Mucosa of descending colon (tissue), 3 donors: ENCODE data around the gene CDKL1. TPM values are rescaled to one million over a fixed set of nuclear protein-coding genes. Genes with fewer than 3 reads are reported as not detected.

Source experiments
- ATAC-seq: fragments of 200-7000 bp; cut with Tn5 transposase; one replicate; pipeline ENCODE4 v1.9.1; 2020; ENCODE audit warnings: mild to moderate bottlenecking, moderate library complexity
- DNase-seq, 3 donors: peaks; one replicate each; pipeline ENCODE4 v3.0.0-alpha.2; 2020
- H3K36me3 ChIP-seq: fragments of 200-600 bp; one replicate; pipeline ENCODE4 v1.8.0; 2021; ENCODE audit warnings: low read depth, mild to moderate bottlenecking
- H3K4me1 ChIP-seq: fragments of 200-600 bp; one replicate; pipeline ENCODE4 v1.8.0; 2021; ENCODE audit warnings: low read depth, mild to moderate bottlenecking
- H3K4me3 ChIP-seq: fragments of 200-600 bp; one replicate; pipeline ENCODE4 v1.8.0; 2021; ENCODE audit warnings: mild to moderate bottlenecking
- H3K9me3 ChIP-seq: fragments of 200-600 bp; one replicate; pipeline ENCODE4 v1.8.0; 2021; ENCODE audit warnings: mild to moderate bottlenecking
- intact Hi-C, 2 donors: fragments of 100-400 bp; cut with DNase I in 1 of 2; cut with micrococcal nuclease in 1 of 2; formaldehyde crosslinking; loops; one replicate each; pipeline versions ENCODE4 v1.11.0 to v1.11.1; 2022; cut with DNase I, micrococcal nuclease
- total RNA-seq, 3 donors: library from RNA; stranded (reverse); fragmentation: NEBNext Ultra II Directional in 2 of 3; extraction: Animal tissue kit (Norgen Biotek cat#: 25700) in 2 of 3; gene quantifications; one replicate each; pipeline versions ENCODE4 v1.2.1 to v1.2.4, GENCODE V29; 2021 to 2023
- TF ChIP-seq, protein P1 (sequence below): fragments of 200-600 bp; IDR thresholded peaks from one replicate; pipeline ENCODE4 v1.8.0; 2022; ENCODE audit warnings: antibody characterized with exemption, mild to moderate bottlenecking
- donor health status: DM: no; HTN: no; CAD: no; lungs with moderate emphysema.
- donor health status: DM: no; HTN: no; CAD: no.
- donor health status: DM: no; HTN: yes; CAD: no.

The CDKL1 gene
- total RNA-seq, 3 donors from 2014 or later: 31.0 to 70.4 (median 53.5) TPM

DNA sequence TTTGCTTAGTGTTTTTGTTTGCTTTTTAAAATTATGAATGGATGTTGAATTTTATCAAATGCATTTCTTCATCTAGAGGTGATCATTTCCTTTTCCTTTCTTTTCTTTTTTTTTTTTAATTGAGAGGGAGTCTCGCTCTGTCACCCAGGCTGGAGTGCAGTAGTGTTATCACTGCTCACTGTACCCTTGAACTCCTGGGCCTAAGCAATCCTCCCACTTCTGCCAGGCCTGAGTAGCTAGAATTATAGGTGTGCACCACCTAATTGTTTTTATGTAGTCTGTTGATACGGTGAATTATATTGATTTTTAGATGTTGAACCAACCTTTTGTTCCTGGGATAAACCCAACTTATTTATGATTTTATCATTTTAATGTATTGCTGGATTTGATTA is 1.5 kb upstream of the CDKL1 start:
- TF ChIP-seq, protein P1, sequence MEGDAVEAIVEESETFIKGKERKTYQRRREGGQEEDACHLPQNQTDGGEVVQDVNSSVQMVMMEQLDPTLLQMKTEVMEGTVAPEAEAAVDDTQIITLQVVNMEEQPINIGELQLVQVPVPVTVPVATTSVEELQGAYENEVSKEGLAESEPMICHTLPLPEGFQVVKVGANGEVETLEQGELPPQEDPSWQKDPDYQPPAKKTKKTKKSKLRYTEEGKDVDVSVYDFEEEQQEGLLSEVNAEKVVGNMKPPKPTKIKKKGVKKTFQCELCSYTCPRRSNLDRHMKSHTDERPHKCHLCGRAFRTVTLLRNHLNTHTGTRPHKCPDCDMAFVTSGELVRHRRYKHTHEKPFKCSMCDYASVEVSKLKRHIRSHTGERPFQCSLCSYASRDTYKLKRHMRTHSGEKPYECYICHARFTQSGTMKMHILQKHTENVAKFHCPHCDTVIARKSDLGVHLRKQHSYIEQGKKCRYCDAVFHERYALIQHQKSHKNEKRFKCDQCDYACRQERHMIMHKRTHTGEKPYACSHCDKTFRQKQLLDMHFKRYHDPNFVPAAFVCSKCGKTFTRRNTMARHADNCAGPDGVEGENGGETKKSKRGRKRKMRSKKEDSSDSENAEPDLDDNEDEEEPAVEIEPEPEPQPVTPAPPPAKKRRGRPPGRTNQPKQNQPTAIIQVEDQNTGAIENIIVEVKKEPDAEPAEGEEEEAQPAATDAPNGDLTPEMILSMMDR: no peak
- intact Hi-C loops: loop anchor here in 1 of 2 donors (10.0 kb wide), 1 partner anchor 83 kb away; the partner anchor contains the start of genes DMAC2L and L2HGDH
- ATAC-seq (no peak), DNase-seq (no peak)
- peaks cover 4% of the 10 kb centered on the region for H3K4me1 ChIP-seq
- no peak overlapping the region for H3K4me3 ChIP-seq
- H3K36me3 ChIP-seq: no peaks in the 10 kb centered on the region
- no peaks in the 10 kb centered on the region for H3K9me3 ChIP-seq

DNA sequence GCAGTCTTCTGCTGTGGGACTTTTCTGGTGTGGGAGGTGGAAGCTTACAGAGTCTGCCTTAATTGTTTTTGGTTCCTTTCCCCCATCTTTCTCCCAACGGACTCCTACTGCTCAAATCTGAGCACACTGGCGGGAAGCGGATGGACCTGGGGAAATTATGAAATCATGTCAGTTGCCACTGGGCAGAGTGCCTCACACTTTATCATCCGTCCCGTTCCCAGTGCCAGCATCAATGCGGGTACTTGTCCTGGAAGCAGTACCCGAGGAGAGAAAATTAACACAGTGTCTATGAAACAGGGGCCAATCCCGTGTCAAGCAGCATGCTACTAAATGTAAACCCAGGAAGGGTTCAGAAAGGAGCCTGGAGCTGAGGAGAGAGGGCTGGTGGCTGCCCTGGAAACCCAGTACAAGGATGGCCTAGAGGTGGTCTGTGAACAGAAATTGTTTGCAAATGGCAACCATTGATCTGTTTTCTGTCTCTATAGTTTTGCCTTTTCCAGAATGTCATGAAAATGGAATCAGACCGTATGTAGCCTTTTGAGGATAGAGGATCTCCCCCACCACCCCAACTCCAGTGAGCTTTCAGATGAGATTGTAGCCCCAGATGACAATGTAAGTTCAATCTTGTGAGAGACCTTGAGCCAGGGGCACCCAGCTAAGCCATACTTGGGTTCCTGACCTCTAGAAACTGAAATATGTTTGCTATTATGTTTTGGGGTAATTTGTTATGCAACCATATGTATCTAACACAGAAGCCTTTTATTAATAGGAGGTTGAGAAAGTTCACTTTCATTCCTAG is 908 bp upstream of the CDKL1 start:
- Histone ChIP-seq H3K9me3 (no peaks in the 10 kb centered on the region), H3K36me3 (no peaks in the 10 kb centered on the region), H3K4me3 (no peak overlapping the region), H3K4me1 (peaks cover 2% of the 10 kb centered on the region)
- TF ChIP-seq, protein P1: no peak
- intact Hi-C loops: loop anchor here in 1 of 2 donors (10.0 kb wide), 1 partner anchor 83 kb away; the partner anchor contains the start of genes DMAC2L and L2HGDH
- ATAC-seq: peak; percentile 26
- DNase-seq: peak in 2 of 3 donors; percentile 43 to 50

DNA sequence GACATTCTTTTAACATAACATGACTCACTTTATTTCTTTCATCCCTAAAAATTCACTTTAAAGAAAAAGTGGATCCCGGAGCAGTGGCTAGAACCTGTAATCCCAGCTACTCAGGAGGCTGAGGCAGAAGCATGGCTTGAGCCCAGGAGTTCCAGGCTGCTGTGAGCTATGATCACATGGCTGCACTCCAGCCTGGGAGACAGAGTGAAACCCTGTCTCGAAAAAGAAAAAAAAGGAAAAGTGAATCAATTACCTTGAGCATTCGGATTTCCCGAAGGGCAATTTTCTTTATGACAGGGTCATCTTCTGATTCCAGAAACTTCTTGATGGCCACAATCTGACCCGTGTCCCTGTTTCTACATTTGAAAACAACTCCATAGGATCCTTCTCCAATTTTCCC is 1.2 kb downstream of the CDKL1 start:
- TF ChIP-seq, protein P1: no peak

DNA sequence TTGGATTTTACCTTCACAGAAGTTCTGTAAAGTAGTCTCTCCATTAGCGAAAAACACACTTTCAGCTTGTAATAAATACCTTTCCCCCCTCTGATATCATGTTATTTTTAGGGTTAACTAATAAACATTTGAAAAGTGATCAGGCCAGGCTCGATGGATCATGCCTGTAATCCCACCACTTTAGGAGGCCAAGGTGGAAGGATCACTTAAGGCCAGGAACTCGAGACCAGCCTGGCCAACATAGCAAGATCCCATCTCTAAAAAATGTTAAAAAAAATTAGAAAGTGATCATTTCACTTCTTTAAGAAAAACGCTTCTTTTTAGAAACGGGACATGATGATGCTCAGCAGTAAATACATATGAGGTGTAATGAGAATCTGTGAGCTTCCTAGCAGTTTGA is 2.0 kb downstream of the CDKL1 start:
- no peak for ATAC-seq
- H3K9me3 ChIP-seq: no peaks in the 10 kb centered on the region
- DNase-seq: no peak
- peaks cover 7% of the 10 kb centered on the region for H3K4me1 ChIP-seq
- H3K4me3 ChIP-seq: no peak overlapping the region
- intact Hi-C loops: loop anchor here in 1 of 2 donors (10.0 kb wide), 1 partner anchor 80 kb away; the partner anchor contains the start of genes DMAC2L and L2HGDH
- TF ChIP-seq, protein P1: no peak
- no peaks in the 10 kb centered on the region for H3K36me3 ChIP-seq

More for the DNA sequence above, 1.2 kb downstream of the CDKL1 start:
- Histone ChIP-seq H3K36me3 (no peaks in the 10 kb centered on the region), H3K4me1 (peaks cover 2% of the 10 kb centered on the region), H3K9me3 (no peaks in the 10 kb centered on the region), H3K4me3 (peak overlapping the region; percentile 9)
- intact Hi-C loops: loop anchor here in 1 of 2 donors (10.0 kb wide), 1 partner anchor 81 kb away; the partner anchor contains the start of genes DMAC2L and L2HGDH
- peak in 2 of 3 donors; percentile 47 to 55 for DNase-seq
- no peak for ATAC-seq

GRCh38 chr14:50389668-50390441 is 6.8 kb downstream of the CDKL1 start:
- Histone ChIP-seq H3K4me3 (no peak overlapping the region), H3K36me3 (no peaks in the 10 kb centered on the region), H3K4me1 (peaks cover 5% of the 10 kb centered on the region), H3K9me3 (no peaks in the 10 kb centered on the region)
- DNase-seq: no peak
- intact Hi-C loops: loop anchor here in 1 of 2 donors (10.0 kb wide), 1 partner anchor 75 kb away; the partner anchor contains the start of genes DMAC2L and L2HGDH
- peak; percentile 34 for ATAC-seq
- TF ChIP-seq, protein P1: no peak
